ENCODE data around the gene RGL1. TPM values are rescaled to one million over a fixed set of nuclear protein-coding genes. Genes with fewer than 3 reads are reported as not detected.

RGL1 gene
- total RNA-seq: 16.2 and 17.2 TPM in 2 replicates
- 21.4 and 21.9 TPM in 2 replicates for polyA plus RNA-seq
- 13.4 and 13.7 TPM in 2 replicates for polyA plus RNA-seq (2012)
- 8.5 and 12.2 TPM in 2 replicates for polyA minus RNA-seq (ENCODE audit: low replicate concordance)

DNA sequence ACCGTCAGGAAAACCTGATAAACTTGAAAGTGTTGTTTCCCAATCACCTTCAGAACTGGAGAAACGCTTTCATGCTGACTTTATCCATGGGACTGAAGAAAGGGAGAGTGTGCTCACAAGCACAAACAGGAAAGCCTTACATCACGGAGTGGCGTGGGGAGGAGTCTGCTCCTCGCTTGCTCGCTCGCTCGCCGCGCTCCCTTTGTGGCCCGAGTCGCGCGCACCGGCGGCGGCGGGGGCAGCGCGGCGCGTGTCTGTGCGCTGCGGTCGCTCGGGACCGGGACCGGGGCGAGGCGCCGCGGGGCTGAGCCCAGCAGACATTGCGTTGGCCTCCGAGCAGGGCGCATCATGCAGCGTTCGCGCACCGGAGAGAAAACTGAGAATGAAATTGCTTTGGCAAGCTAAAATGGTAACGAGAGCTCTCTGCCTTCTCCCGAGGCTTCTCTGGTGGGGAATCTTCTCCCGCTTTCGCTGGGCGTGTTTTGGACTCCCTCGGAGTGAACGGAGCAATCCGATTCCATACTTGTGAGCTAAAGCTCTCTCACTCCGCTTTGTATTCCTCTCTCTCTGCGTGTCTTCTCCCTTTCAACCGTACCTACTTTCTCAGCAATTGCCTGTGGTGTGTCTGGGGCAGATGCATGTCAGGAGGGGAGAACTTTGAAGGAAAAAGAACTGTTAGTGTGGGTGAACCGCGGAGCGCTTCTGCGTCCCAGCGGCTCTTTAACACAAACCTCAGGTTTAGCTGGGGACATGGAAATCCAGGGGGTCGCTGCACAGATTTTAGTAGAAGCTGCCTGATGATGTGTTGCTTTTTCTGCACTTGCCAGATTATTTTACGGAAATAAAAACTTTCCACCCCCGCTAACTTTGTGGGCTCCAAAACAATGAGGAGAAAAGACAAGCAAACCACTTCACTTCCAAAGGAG, at the start of gene RGL1:
RGL1 (plus strand) TSS at position 205 of the 926 bp plus-strand sequence; CDS start at position 383, 178 bp downstream.
- Histone ChIP-seq H3K27me3 (ENCODE audit: control insufficient read depth, insufficient read depth, low read length) (no peaks in the 10 kb centered on the region), H3K4me2 (ENCODE audit: extremely low read depth, insufficient read depth, low read length) (peak within 1 kb of the TSS; percentile 48), H3K79me2 (ENCODE audit: control insufficient read depth, insufficient read depth, low read length) (peaks cover 28% of the 10 kb centered on the region), H4K20me1 (ENCODE audit: control insufficient read depth, extremely low read depth, insufficient read depth, low read length) (no peaks in the 10 kb centered on the region), H3K36me3 (ENCODE audit: control insufficient read depth, insufficient read depth, low read length) (no peaks in the 10 kb centered on the region), H3K27ac (ENCODE audit: insufficient read depth, low read length) (peak within 1 kb of the TSS; percentile 79), H2AFZ (ENCODE audit: low read length) (peak within 1 kb of the TSS; percentile 82), H3K4me3 (replicated peaks in 1 of 4; ENCODE audit: control extremely low read depth in 1 of 4, insufficient read depth in 1 of 4, low read depth in 3 of 4, low read length in 4 of 4) (peak within 1 kb of the TSS; percentile 69 to 89 (median 78)), H3K4me1 (ENCODE audit: control insufficient read depth, extremely low read depth, insufficient read depth, low read length) (peaks cover 24% of the 10 kb centered on the region), H3K9ac (ENCODE audit: insufficient read depth, low read length) (peak within 1 kb of the TSS; percentile 69), H3K9me3 (ENCODE audit: control insufficient read depth, insufficient read depth, low read depth, low read length) (peaks cover 3% of the 10 kb centered on the region)
- DNase-seq (ENCODE audit: low read depth in 2 of 2): peak; percentile 76
- no peak for TF ChIP-seq EZH2 (IDR thresholded peaks at IDR 0.05; ENCODE audit: low read length, missing control alignments)
- TF ChIP-seq, protein P1, sequence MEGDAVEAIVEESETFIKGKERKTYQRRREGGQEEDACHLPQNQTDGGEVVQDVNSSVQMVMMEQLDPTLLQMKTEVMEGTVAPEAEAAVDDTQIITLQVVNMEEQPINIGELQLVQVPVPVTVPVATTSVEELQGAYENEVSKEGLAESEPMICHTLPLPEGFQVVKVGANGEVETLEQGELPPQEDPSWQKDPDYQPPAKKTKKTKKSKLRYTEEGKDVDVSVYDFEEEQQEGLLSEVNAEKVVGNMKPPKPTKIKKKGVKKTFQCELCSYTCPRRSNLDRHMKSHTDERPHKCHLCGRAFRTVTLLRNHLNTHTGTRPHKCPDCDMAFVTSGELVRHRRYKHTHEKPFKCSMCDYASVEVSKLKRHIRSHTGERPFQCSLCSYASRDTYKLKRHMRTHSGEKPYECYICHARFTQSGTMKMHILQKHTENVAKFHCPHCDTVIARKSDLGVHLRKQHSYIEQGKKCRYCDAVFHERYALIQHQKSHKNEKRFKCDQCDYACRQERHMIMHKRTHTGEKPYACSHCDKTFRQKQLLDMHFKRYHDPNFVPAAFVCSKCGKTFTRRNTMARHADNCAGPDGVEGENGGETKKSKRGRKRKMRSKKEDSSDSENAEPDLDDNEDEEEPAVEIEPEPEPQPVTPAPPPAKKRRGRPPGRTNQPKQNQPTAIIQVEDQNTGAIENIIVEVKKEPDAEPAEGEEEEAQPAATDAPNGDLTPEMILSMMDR (conservative IDR thresholded peaks at IDR 0.05 in 1 of 2, IDR thresholded peaks at IDR 0.05 in 1 of 2; ENCODE audit: low read depth in 1 of 2, low read length in 2 of 2): no peak

DNA sequence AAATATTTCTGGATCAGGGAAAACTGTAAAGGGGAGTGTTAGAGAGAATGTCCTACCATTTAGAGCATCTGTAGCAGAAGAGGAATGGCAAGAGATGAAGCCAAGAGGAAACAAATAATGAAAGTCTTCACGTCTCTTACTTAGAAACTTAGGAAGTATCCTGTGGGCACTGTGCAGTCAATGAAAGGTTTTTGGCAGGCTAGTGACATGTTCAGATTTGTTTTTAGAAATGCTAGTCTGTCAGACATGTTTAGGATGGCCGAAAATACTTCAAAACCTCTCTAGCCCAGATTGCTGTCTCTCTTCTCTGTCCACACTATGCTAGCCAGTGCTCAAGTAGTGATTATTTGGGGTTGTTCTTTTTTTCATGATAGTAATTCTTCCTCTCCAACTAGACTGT, 48.6 kb upstream of the RGL1 start:
- Histone ChIP-seq H3K4me3 (replicated peaks in 1 of 4; ENCODE audit: control extremely low read depth in 1 of 4, insufficient read depth in 1 of 4, low read depth in 3 of 4, low read length in 4 of 4) (no peak overlapping the region), H4K20me1 (ENCODE audit: control insufficient read depth, extremely low read depth, insufficient read depth, low read length) (no peaks in the 10 kb centered on the region), H3K9ac (ENCODE audit: insufficient read depth, low read length) (no peak overlapping the region), H3K9me3 (ENCODE audit: control insufficient read depth, insufficient read depth, low read depth, low read length) (no peaks in the 10 kb centered on the region), H3K27ac (ENCODE audit: insufficient read depth, low read length) (no peak overlapping the region), H3K27me3 (ENCODE audit: control insufficient read depth, insufficient read depth, low read length) (no peaks in the 10 kb centered on the region), H3K4me2 (ENCODE audit: extremely low read depth, insufficient read depth, low read length) (no peak overlapping the region), H3K79me2 (ENCODE audit: control insufficient read depth, insufficient read depth, low read length) (no peaks in the 10 kb centered on the region), H2AFZ (ENCODE audit: low read length) (no peak overlapping the region), H3K4me1 (ENCODE audit: control insufficient read depth, extremely low read depth, insufficient read depth, low read length) (no peaks in the 10 kb centered on the region), H3K36me3 (ENCODE audit: control insufficient read depth, insufficient read depth, low read length) (no peaks in the 10 kb centered on the region)
- TF ChIP-seq EZH2 (IDR thresholded peaks at IDR 0.05; ENCODE audit: low read length, missing control alignments): no peak
- TF ChIP-seq, protein P1 (conservative IDR thresholded peaks at IDR 0.05 in 1 of 2, IDR thresholded peaks at IDR 0.05 in 1 of 2; ENCODE audit: low read depth in 1 of 2, low read length in 2 of 2): no peak
- no peak for DNase-seq (ENCODE audit: low read depth in 2 of 2)

DNA sequence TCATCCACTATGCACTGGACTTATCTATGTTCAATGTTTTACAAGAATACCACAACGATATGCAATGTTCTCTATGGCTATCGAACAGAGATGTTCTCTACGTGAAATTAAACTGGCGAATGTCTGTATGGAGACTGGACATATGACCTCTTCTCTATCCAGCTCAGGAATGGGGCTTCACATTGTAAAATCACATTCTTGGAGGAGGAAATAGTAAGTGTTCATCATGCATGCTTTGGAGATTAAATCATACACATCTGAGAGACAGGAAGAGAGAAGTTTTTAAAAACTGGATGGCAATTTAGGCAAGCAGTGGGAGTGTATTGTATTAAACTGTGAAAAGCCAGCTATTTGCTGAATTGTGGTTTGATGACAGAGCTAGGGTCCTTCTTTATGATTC, 47.9 kb upstream of the RGL1 start:
- Histone ChIP-seq H3K27me3 (ENCODE audit: control insufficient read depth, insufficient read depth, low read length) (no peaks in the 10 kb centered on the region), H3K4me3 (replicated peaks in 1 of 4; ENCODE audit: control extremely low read depth in 1 of 4, insufficient read depth in 1 of 4, low read depth in 3 of 4, low read length in 4 of 4) (no peak overlapping the region), H3K27ac (ENCODE audit: insufficient read depth, low read length) (no peak overlapping the region), H4K20me1 (ENCODE audit: control insufficient read depth, extremely low read depth, insufficient read depth, low read length) (no peaks in the 10 kb centered on the region), H3K4me1 (ENCODE audit: control insufficient read depth, extremely low read depth, insufficient read depth, low read length) (no peaks in the 10 kb centered on the region), H3K9me3 (ENCODE audit: control insufficient read depth, insufficient read depth, low read depth, low read length) (no peaks in the 10 kb centered on the region), H3K36me3 (ENCODE audit: control insufficient read depth, insufficient read depth, low read length) (no peaks in the 10 kb centered on the region), H2AFZ (ENCODE audit: low read length) (no peak overlapping the region), H3K79me2 (ENCODE audit: control insufficient read depth, insufficient read depth, low read length) (no peaks in the 10 kb centered on the region), H3K4me2 (ENCODE audit: extremely low read depth, insufficient read depth, low read length) (peak overlapping the region; percentile 30), H3K9ac (ENCODE audit: insufficient read depth, low read length) (no peak overlapping the region)
- peak; percentile 53 to 91 for DNase-seq (ENCODE audit: low read depth in 2 of 2)
- TF ChIP-seq, protein P1 (conservative IDR thresholded peaks at IDR 0.05 in 1 of 2, IDR thresholded peaks at IDR 0.05 in 1 of 2; ENCODE audit: low read depth in 1 of 2, low read length in 2 of 2): no peak
